ENCODE data around the gene MMP20.

MMP20 gene

DNA sequence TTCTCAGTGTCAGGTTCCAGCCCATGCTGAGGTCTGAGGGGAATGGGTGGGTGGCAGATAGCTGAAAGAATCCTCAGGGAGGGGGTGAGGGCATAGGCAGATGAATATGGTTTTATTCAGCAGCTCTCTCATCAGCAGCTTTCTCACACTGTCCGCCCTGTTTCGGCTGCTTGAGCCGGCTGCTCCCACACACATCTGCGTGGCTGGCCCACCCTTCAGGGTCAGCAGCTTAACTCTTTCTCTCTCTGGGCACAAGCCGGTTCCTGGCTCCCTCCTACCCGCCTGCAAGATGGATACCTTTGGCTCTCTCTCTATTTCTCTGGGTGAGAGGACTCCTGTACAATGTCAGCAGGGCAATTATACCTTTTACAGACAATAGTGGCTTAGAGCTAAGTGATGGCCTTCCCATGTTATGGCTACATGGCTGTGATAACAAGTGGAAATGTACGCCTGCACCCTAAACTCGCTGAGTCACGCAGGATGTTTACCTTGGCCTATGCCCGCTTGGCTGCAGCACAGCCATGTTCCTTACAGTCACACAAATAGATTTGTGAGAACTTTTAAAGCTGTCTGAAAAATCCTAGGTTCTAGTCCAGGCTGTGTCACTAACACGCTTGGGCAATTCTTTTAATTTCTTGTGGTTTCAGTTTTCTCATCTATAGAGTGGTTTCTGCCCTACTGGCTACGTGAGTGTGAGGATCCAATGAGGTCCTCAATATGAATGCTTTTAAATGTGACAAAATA is 4.1 kb downstream of the MMP20 start:
- DNase-seq: no peak

DNA sequence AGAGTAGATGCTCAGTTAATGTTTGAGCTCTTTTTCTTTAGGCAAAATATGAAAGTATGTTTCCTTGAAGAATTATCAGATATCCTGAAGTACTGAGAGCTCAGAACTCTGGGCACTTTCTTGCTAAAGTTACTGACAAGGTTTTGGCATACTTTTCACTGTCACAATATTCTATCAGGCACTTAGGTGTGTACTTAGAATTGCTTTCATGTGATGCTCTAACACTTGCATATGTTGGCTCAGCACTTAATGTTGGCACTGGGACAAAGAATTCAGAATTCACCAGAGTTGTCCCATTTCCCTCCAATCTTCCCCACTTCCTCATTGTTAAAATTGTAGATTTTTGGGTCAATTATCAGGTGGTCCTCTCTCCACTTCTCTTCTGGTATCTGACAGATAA is 5.0 kb downstream of the MMP20 start:
- DNase-seq: no peak

DNA sequence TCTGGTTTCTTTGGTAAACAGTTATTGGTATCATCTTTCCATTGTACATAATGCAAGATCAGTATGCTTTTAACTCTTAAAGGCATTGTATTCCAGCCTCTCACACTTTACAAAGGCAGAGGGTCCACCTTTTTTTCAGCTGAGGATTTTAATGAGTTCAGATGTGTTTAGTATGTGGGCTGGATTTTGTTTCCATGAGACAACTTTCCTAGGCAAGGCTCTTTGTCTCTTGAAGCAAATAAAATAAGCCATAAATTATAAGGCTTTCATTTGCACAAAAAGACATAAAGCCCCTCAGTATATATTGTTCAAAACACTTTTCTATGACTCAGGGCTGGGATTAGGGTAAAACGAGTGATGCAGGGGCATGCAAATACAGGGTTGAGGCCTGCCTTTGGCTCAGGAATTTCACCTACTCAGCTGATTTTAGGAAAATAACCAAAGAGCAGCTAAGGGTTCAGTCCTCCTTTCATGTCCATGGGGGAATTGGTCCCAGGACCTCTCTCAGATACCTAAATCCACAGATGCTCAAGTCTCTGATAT is 7.6 kb downstream of the MMP20 start:
- DNase-seq: no peak

DNA sequence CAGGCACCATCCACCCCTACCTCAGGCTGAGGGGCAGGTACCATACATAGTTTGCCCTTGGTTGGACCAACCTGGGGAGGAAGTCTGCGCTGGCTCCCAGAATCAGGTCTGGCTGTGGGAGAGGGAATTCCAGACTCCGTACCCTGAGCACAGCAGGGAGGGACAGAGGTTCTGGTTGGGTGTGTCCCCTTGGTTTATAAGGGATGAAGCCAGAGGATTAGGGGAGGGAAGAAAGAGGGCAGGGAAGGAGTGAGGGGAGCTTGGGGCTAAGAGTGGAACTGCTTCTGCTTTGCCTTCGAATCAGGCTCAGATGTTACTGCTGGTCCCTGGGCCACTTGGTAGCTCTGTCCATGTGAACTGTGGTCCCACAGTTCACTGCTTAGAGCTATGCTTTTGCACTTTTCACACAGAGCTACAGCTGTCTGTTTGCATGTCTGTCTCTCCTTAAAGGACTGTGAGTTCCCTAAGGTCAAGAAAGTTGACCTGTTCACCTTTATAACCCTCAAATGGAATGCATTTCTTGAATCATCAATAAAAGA is 9.2 kb downstream of the MMP20 start:
- DNase-seq: no peak

DNA sequence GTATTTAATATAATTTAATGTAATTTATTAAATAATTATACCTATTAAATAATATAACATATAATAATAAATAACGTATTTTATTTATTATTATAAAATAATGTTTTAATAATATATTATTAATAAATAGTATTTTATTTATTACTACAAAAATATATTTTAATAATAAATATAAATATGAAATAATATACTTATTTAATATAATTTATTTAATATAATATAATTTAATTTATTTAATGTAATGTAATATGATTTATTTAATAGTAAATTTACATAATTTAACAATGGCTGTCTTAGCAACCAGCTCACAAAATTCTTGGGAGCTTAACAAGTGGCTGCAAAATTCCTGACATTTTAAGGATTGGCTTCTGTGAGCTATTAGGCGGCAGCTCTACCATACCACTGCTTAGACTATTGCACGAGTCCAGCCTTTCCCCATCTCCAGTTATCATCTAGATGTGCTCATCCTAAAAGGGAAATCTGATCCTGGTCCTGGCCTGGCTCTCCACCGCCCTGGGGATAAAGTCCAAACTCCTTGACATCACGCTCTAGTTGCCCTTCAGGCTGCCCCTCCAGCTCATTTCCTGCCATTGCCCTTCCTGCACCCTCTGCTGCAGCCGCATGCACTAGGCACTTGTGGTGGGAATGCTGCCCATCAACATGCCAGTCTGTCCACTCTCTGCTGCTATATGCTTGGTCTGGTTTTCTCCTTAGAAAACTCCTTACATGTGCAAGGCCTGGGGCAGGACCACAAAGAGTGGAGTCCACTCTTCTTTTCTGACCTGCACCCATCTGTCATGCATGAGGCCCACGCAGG is 9.8 kb downstream of the MMP20 start:
- no peak for DNase-seq

DNA sequence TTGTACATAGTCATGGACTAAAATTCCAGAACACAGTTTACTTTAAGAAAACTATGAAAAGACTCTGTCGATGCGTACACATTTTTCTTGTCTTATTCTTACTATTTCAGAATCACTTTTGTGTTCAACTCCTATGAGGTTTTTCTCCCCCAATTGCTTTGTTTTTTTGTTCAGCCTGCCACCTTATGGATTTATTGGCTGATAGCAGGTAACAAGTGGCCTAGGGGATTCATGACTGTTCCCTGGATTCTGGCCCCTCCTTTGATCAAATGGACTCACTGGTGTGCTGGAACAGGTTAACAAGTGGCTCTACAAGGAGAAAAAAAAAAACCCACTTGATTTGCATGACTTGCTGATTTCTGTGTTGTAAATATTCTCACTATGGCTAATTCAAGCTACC is 10.6 kb downstream of the MMP20 start:
- DNase-seq: no peak

DNA sequence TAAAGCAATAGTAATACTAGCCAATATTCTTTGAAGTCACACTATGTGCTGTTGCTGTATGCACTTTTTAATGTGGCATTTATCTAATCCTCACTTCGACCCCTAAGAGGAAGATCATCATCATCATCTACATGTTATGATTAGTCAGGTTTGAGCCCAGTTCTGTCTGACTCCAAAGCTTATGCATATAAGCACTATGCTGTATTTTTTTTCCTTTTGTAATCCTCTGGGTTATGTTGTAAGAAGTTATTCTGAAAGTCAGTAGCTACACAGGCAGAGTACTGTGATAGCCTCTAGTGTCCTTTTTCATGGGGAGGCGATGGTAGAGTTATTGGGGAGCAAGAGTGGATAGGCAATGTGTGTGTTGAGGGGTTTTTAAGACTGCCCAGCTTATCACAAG is 11.1 kb downstream of the MMP20 start:
- no peak for DNase-seq

DNA sequence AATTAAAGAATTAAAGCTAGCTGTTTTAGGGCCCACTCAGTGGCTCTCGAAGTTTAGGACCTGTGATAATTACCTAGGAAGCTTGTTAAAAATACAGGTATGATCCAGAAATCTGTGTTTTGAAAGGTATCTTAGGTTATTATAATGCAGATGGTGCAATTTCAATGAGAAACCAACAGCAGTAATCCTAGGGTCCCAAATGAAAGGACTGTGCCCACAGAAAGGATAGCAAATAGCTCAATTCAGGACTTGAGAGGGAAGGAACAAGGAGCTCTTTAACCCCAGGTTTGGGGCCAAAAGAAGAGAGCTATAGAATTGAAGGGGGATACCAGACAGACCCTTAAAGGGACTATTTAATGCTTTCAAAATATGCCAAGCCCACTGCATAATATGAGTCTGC is 11.7 kb downstream of the MMP20 start:
- no peak for DNase-seq

DNA sequence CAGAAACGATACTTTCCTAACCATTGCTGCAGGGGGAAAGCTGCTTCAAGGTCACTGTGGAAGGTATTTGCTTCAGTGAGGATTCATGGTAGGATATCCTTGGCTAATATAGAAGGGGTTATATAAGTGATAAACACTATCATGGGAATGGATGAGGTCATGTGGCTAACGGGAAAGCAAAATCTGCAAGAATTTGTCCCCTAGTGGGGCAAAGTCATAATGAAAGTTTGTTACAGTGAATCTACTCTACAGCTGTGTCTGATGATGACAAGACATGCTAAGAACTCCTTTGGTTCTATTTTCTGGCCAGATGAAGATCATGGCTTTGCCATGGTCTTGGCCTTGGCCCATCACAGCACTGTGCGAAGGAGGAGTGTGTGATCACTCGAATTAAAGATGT is 13.8 kb downstream of the MMP20 start:
- no peak for DNase-seq

DNA sequence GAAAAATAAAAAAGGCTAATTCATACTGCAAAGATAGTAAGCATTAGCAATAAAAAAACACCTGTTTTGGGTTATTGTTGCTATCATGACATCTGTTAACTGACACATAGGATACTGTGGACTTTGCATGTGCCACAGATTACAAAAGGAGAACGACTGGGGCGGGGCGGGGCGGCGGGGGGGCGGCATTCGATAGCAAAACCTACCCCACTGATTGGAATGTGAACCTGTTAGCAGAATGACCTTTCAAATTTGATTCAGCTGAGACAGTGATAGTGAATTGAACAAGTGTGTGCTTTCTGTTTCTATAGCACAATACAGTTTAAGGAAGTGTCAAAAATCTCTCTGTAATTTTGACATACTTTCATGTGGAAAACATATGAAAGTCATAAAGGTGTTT is 14.9 kb downstream of the MMP20 start:
- no peak for DNase-seq

DNA sequence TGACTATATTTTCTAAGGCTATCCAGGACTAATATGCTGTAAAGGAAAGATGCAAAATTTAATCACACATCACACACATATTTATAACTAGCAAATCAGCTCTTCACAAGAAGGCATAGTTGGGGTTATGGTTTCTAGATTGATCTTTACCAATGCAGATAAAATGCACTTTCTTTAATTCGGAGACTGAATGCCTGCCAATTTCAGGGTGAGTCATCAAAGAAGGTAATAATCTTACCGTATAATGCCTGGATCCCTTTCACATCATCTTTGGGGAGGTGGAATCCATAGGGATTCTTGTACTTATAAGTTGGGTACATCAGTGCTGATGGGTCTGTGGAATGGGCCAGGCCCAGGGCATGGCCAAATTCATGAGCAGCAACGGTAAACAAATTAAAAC is 16.4 kb downstream of the MMP20 start:
- no peak for DNase-seq

DNA sequence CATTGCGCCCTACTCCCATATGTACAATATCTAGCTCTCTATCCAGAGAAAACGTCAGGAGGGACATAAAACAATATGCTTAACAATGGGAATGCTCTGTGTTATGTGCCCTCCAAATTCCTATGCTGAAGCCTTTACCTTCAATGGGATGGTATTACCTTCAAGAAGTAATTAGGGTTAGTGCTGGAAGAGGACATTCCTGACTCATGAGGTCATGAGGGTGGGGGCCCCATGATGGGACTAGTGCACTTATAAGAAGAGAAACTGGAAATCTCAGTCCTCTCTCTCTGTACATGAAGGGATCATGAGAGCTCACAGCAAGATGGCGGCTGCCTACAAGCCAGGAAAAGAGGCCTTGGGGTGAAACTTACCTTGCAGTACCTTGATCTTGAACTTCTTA is 20.3 kb downstream of the MMP20 start:
- DNase-seq: no peak

DNA sequence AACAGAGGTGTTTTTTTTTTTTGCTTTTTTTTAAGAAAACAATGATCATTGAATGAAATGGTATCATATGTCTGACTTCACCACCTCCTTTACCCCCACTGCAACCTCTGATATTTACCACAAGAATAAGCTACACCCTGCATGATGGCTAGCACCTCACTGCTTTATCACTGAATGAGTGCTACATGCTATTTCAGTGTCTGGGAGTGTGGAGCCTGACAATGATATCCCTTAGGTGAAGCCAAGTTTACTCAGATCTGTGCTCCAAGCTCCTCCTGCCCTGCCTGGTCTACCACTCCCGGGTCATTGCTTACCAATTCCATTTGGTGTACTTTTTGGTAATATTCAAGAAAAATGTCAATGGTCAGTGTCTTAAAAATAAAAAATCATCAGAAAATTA is 21.1 kb downstream of the MMP20 start:
- DNase-seq: no peak

DNA sequence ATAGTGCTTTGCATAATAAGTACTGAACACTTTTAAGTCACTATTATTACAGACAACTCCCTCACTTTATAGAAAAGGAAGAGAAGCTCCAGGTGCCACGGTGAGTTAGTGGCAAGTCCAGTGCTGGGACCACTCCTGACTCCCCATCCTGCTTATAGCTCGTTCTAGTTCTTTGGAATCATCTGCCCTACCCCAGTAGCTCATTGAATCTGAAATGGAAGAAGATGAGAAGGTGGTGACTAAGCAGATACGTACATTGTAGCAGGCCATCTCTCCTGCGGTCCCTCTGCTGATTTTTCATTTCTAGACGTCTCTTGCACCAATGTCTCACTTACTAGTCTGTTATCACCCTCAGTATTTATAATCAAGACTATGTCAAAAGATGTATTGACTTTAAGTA is 21.6 kb downstream of the MMP20 start:
- no peak for DNase-seq

DNA sequence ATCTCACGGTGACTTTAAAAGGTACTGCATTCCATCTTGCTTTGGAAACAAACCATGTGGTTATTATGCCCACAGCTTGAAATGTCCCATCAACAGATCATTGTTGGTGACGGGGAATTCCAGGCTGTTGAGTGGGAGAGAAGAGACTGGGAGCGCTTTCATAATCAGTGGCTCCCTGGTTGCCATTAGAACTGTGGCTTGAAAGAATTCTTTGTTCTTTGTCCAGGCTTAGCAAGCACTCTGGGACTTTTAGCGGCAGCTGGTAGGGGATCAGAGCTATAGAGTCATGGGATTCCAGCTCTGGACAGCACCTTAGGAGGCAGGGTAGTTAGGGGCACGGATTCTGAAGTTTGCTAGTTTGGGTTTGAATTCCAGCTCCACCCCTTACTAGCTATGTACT is 22.0 kb downstream of the MMP20 start:
- DNase-seq: no peak

DNA sequence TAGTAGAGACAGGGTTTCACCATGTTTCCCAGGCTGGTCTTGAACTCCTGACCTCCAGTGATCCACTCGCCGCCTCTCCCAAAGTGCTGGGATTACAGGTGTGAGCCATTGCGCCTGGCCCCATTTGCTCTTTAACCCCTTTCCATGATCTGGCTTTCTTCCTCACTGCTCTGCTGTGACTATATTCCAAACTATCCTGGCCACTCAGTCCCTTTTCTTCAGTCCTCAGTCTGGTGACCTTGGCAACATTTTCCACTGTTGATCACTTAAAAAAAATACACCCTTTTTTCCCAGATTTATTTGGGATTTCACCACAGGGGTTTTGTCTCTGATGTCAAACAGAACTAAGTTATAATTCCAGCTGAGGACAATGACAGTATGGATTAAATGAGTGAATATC is 24.5 kb downstream of the MMP20 start:
- DNase-seq: no peak

DNA sequence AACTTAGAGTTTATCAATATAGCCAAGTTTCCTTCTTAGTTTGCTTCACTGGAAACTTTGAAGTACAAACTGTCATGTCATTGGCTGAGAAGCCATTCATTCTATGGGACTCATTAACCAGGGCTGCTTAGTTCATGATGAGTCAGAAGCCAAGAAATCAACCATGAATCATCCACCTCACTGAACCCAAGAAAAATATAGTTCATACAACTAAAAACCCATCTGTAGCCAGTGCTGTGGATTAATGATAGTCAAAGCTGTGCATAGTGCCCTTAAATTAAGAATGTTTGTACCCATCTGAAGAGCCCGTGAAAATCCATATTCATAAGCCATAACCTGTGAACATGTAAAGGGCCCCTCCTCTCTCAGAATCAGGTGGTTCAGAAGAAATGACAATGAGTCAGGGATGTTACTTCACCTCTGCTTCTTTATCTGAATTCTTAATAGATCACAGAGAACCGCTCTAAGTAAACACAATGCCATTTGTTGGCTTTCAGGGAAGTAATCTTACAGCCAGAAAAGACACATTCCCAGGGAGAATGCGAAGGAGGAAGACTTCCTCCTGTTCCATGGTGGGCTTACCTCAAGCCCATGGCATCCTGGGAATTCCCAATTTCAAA is 25.4 kb downstream of the MMP20 start:
- no peak for DNase-seq

DNA sequence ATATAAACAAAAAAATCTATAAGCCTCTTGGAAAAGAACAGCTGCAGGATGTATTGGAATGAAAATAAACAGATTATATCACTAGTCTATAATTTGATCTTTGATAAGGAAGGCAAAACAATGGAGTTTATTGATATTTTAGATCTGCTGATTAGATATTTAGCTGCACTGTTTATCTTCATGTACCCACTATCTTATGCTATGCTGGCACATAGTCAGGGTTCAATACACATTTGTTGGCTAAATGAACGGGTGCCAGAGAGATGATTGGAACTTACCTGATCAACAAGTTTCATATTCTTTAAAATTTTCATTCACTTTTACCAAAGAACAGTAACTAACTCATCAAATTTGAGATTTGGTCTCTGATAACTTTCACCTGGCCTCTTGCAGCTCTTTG is 26.9 kb downstream of the MMP20 start:
- no peak for DNase-seq

DNA sequence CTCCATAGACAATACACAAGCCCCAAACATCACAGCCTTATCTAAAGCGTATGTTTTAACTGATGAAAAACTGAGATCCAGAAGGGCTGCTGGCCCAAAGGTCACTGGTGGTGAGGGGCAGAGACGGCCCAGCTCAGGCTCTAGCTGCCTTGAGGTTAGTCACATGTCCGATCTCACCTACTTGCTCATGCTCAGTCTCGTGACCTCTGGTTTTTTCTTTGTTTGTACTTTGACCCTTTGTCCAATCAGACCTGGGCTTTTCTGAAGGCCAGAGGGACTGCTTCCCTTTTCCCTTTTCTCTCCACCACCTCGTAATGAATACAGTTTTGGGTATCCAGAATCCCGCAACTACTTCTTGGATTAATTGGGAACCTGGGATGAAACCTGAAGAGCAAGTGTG is 28.6 kb downstream of the MMP20 start:
- no peak for DNase-seq

DNA sequence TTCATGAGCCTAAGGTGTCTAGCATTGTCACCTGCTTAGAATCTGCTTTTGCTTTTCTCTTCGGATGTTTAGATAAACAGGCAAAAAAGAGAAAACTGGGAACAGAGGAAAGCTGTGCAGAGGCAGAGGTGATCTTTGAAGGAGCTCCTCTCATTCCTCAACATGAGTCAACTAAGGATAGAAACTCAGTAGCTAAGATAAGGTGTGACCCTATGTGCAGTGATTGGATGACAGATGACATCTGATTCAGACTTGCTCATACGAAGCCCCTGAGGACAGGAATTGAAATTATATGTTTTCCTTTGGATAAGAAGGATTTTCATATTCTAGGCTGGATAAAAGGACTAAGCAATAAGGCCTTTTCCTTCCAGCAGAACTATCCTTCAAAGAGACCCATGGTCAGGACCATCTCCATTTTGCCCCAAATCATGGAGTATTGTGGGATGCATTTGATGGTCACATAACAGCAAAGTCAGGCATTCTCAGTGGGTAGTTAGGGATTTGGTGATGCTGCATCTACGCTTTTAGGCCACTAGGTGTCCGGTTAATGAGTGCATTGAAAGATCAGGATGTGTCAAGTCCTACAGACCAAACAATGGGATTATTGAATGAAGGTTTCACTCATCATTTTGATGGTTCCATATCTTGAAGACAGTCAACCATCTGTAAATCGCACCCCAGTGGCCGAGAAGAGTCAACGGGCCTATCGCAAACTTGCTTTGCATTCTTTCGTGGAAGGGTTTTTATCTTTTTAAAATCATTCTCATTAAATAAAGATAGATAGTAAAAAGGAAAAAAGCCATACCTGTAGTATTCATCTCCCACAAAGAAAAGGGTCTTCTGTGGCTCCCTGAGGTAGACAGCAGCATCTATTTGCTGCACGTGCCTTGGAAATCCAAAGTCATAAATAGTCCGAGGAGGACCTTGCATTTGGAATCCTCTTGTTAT is 32.2 kb downstream of the MMP20 start:
- DNase-seq: no peak

DNA sequence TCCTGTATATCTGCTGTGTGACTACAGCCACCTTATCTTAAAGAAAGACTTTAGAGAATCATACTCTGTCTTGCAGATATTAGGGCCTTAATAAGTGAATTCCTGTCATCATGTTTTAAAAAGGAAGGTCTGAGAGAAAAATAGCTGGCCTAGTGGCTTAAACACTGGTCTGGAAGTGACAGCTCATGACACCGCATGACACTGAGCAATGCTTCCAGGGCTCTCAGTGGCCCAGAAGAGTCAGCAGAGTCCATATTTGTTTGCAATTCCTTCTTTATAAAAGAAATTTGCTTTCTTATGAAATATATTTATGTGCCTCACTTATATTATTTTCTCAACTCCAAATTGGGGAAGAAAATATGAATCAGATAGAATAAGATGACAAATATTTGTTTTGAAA is 33.0 kb downstream of the MMP20 start:
- DNase-seq: no peak

DNA sequence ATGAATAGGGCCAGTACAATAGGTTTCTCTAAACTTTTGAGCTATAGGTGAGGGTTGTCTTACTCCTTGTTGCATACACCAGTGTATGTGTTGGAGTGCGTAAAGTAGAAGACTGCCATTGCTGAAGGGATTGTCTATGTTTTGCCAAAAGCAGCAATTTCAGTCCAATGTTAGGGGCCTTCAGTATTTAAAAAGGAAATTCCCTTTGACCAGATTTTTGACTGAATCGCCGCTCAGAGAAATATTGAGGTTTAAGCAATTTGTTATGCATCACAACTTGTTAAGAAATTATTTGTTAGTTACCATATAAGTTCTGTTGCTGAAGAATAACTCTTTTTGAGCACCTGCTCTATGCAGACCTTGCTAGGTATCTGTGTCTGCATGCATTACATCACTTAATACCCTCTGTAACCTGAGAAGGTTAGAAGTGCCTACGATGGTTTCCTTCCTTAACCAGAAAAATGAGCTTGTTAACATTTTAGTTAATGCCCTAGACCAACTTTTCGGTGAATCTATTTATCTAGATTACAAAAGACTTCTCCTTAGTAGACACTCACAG is 33.9 kb downstream of the MMP20 start:
- DNase-seq: no peak
